Liver (tissue), 9 donors: Measurements from ENCODE around the gene KLHL40. TPM values are rescaled to one million over a fixed set of nuclear protein-coding genes. Genes with fewer than 3 reads are reported as not detected.
A peak's percentile ranks its signal among the peaks of the same experiment; 100 is the strongest.

Experiments
- DNase-seq: peaks from one replicate; pipeline ENCODE4 v3.0.0-alpha.2; 2017; ENCODE audit warnings: low spot score
- H3K27ac ChIP-seq, 2 donors: one replicate each; pipeline ENCODE4 v1.7.0; 2013; ENCODE audit warnings: inconsistent platforms in 2 of 2, low read length in 2 of 2, control low read depth in 1 of 2, low read depth in 1 of 2, mild to moderate bottlenecking in 1 of 2
- H3K27me3 ChIP-seq, 4 donors: one replicate each; pipeline versions ENCODE4 v1.6.1 to v1.7.0; 2013; ENCODE audit warnings: low read length in 3 of 4, inconsistent platforms in 1 of 4, mild to moderate bottlenecking in 1 of 4, moderate library complexity in 1 of 4; ENCODE audit not compliant: control insufficient read depth in 4 of 4, insufficient read depth in 4 of 4
- H3K36me3 ChIP-seq, 4 donors: one replicate each; pipeline versions ENCODE4 v1.6.1 to v1.7.0; 2013; ENCODE audit warnings: low read length in 3 of 4, mild to moderate bottlenecking in 3 of 4, low read depth in 1 of 4, moderate library complexity in 1 of 4; ENCODE audit not compliant: control insufficient read depth in 4 of 4, insufficient read depth in 3 of 4
- H3K4me1 ChIP-seq, 4 donors: one replicate each; pipeline versions ENCODE4 v1.6.1 to v1.7.0; 2013; ENCODE audit warnings: low read length in 3 of 4, mild to moderate bottlenecking in 3 of 4, moderate library complexity in 1 of 4; ENCODE audit not compliant: control insufficient read depth in 4 of 4, insufficient read depth in 4 of 4
- H3K4me3 ChIP-seq, 3 donors: one replicate each; pipeline versions ENCODE4 v1.6.1 to v1.7.0; 2013; ENCODE audit warnings: low read length in 3 of 3, control low read depth in 1 of 3, low read depth in 1 of 3, mild to moderate bottlenecking in 1 of 3
- H3K9ac ChIP-seq, 2 donors: one replicate each; pipeline ENCODE4 v1.7.0; 2013; ENCODE audit warnings: low read length in 2 of 2, mild to moderate bottlenecking in 2 of 2, moderate library complexity in 2 of 2, control low read depth in 1 of 2, low read depth in 1 of 2
- H3K9me3 ChIP-seq, 4 donors: one replicate each; pipeline versions ENCODE4 v1.6.1 to v1.7.0; 2013; ENCODE audit warnings: low read length in 3 of 4; ENCODE audit not compliant: control insufficient read depth in 4 of 4
- ATF3 ChIP-seq: IDR thresholded peaks from 2 replicates; pipeline ENCODE4 v1.6.1; 2016; ENCODE audit warnings: antibody characterized with exemption
- CTCF ChIP-seq: fragments of 150-350 bp; IDR thresholded peaks from 2 replicates; pipeline ENCODE4 v1.5.1; 2017; ENCODE audit warnings: improper control_type of control experiment, low read depth, low read length; ENCODE audit not compliant: missing input control
- EGR1 ChIP-seq, 2 donors: IDR thresholded peaks; 2 replicates each; pipeline ENCODE4 v1.6.1; 2016 to 2018; ENCODE audit warnings: antibody characterized with exemption in 2 of 2, low read depth in 2 of 2
- FOXA1 ChIP-seq: IDR thresholded peaks from 2 replicates; pipeline ENCODE4 v1.6.1; 2016; ENCODE audit warnings: antibody characterized with exemption
- FOXA2 ChIP-seq: IDR thresholded peaks from 2 replicates; pipeline ENCODE4 v1.6.1; 2016; ENCODE audit warnings: antibody characterized with exemption
- HNF4G ChIP-seq: IDR thresholded peaks from 2 replicates; pipeline ENCODE4 v1.6.1; 2016; ENCODE audit warnings: antibody characterized with exemption
- MAX ChIP-seq: IDR thresholded peaks from 2 replicates; pipeline ENCODE4 v1.6.1; 2016; ENCODE audit warnings: antibody characterized with exemption
- NR2F2 ChIP-seq: IDR thresholded peaks from 2 replicates; pipeline ENCODE4 v1.6.1; 2016; ENCODE audit warnings: antibody characterized with exemption
- RAD21 ChIP-seq, 2 donors: IDR thresholded peaks; 2 replicates each; pipeline ENCODE4 v1.6.1; 2016; ENCODE audit warnings: antibody characterized with exemption in 2 of 2, mild to moderate bottlenecking in 2 of 2
- REST ChIP-seq: IDR thresholded peaks from 2 replicates; pipeline ENCODE4 v1.6.1; 2016; ENCODE audit warnings: antibody characterized with exemption, mild to moderate bottlenecking
- RXRA ChIP-seq, 2 donors: IDR thresholded peaks; 2 replicates each; pipeline ENCODE4 v1.6.1; 2017 to 2018; ENCODE audit warnings: antibody characterized with exemption in 2 of 2, mild to moderate bottlenecking in 1 of 2
- SP1 ChIP-seq: IDR thresholded peaks from 2 replicates; pipeline ENCODE4 v1.6.1; 2018; ENCODE audit warnings: antibody characterized with exemption, mild to moderate bottlenecking
- YY1 ChIP-seq: IDR thresholded peaks from 2 replicates; pipeline ENCODE4 v1.6.1; 2016; ENCODE audit warnings: antibody characterized with exemption, mild to moderate bottlenecking
- WGBS: extraction: QIAGEN DNeasy Blood & Tissue Kit; methylation state at CpG from one replicate; pipeline ENCODE4 v1.1.7; 2013; 5-methylcytosine and 5-hydroxymethylcytosine counted together
- polyA plus RNA-seq, 2 donors: library from polyadenylated mRNA; stranded (reverse) in 1 of 2; unstranded in 1 of 2; fragments of 200-250 nt in 1 of 2; fragments of >200 nt in 1 of 2; fragmentation: Nextera tagmentation in 1 of 2; extraction: Ambion mirVana in 1 of 2; gene quantifications; one replicate each; pipeline versions ENCODE4 v1.2.1 to v1.2.3, GENCODE V29; 2013 to 2015
- total RNA-seq, 2 donors: library from RNA; depleted of rRNA; stranded (reverse); fragments of >200 nt; gene quantifications; one replicate each; pipeline ENCODE4 v1.2.3, GENCODE V29; 2014
- donor health status: healthy.
- donor health status: healthy.
- donor health status: healthy.
- donor health status: healthy.
- donor health status: healthy.

KLHL40 gene
- total and polyA plus RNA-seq, 4 donors, result not detected

- Histone ChIP-seq H3K9me3 (no peaks in the 10 kb centered on the region), H3K27ac (no peak overlapping the region), H3K36me3 (no peaks in the 10 kb centered on the region), H3K4me3 (no peak overlapping the region), H3K27me3 (no peaks in the 10 kb centered on the region), H3K4me1 (no peaks in the 10 kb centered on the region), H3K9ac (no peak overlapping the region)
- WGBS, result 36% methylated on average over 1 of the region's 1 CpG
- no peak for TF ChIP-seq HNF4G
- no peak for DNase-seq
These were observed 50.7 kb downstream of the KLHL40 start for GRCh38 chr3:42736081-42736480.

- DNase-seq, result no peak
- no peak overlapping the region for H3K4me3 ChIP-seq
- H3K9ac ChIP-seq, result no peak overlapping the region
- TF ChIP-seq REST (no peak), SP1 (no peak), EGR1 (IDR thresholded peaks at IDR 0.05; ENCODE audit: low read depth in 2 of 2) (no peak)
- H3K9me3 ChIP-seq, result no peaks in the 10 kb centered on the region
- WGBS, result 94% methylated on average over 6 of the region's 6 CpGs
- H3K36me3 ChIP-seq, result no peaks in the 10 kb centered on the region
- H3K4me1 ChIP-seq, result no peaks in the 10 kb centered on the region
- H3K27me3 ChIP-seq, result no peaks in the 10 kb centered on the region
- H3K27ac ChIP-seq, result no peak overlapping the region
These were observed 51.2 kb downstream of the KLHL40 start for GRCh38 chr3:42736531-42736930.

GRCh38 chr3:42739401-42740158 is 54.2 kb downstream of the KLHL40 start:
- Histone ChIP-seq H3K36me3 (no peaks in the 10 kb centered on the region), H3K9ac (no peak overlapping the region), H3K27me3 (no peaks in the 10 kb centered on the region), H3K9me3 (no peaks in the 10 kb centered on the region), H3K4me1 (no peaks in the 10 kb centered on the region), H3K27ac (no peak overlapping the region), H3K4me3 (no peak overlapping the region)
- 93% methylated on average over 12 of the region's 12 CpGs for WGBS
- DNase-seq, result peak; percentile 30
- TF ChIP-seq SP1 (no peak), RXRA (IDR thresholded peaks at IDR 0.05) (no peak), CTCF (no peak), NR2F2 (no peak), RAD21 (IDR thresholded peaks at IDR 0.05) (no peak), REST (no peak), FOXA1 (no peak), ATF3 (no peak), EGR1 (IDR thresholded peaks at IDR 0.05; ENCODE audit: low read depth in 2 of 2) (no peak), FOXA2 (no peak), YY1 (no peak), MAX (no peak)
